OCI-LY1 (cell line): ENCODE data around the gene OR1F1.

Source experiments
- H2AFZ ChIP-seq: fragments of 200-600 bp; sonication (generic), shearing (Covaris generic); 2 replicates; pipeline ENCODE4 v1.6.0; 2014; ENCODE audit warnings: antibody characterized with exemption, mild to moderate bottlenecking, low read length
- H3F3A ChIP-seq: fragments of 200-600 bp; sonication (generic), shearing (Covaris generic); 2 replicates; pipeline ENCODE4 v1.6.0; 2014; ENCODE audit warnings: mild to moderate bottlenecking, antibody characterized with exemption, low read length, moderate library complexity; ENCODE audit not compliant: insufficient read depth
- H3K27ac ChIP-seq: fragments of 200-600 bp; sonication (generic); 2 replicates; pipeline ENCODE4 v1.5.1; 2014; ENCODE audit warnings: low read length, mixed run types, mild to moderate bottlenecking, low read depth; ENCODE audit not compliant: poor library complexity, severe bottlenecking
- H3K27me3 ChIP-seq: fragments of 200-600 bp; sonication (generic); 2 replicates; pipeline ENCODE4 v1.6.0; 2014; ENCODE audit warnings: antibody characterized with exemption, mild to moderate bottlenecking, low read length, moderate library complexity; ENCODE audit not compliant: insufficient read depth
- H3K36me3 ChIP-seq: fragments of 200-600 bp; sonication (generic); 2 replicates; pipeline ENCODE4 v1.6.1; 2014; ENCODE audit warnings: mild to moderate bottlenecking, antibody characterized with exemption, low read length, moderate library complexity, mixed read lengths; ENCODE audit not compliant: insufficient read depth
- H3K4me1 ChIP-seq: fragments of 200-600 bp; sonication (generic); 2 replicates; pipeline ENCODE4 v1.5.1; 2014; ENCODE audit warnings: mild to moderate bottlenecking, low read length, moderate library complexity; ENCODE audit not compliant: insufficient read depth, severe bottlenecking
- H3K4me2 ChIP-seq: fragments of 200-600 bp; sonication (generic), shearing (Covaris generic); 2 replicates; pipeline ENCODE4 v1.6.1; 2014; ENCODE audit warnings: low read length
- H3K4me3 ChIP-seq: fragments of 200-600 bp; sonication (generic); 2 replicates; pipeline ENCODE4 v1.5.1; 2014; ENCODE audit warnings: low read length, low read depth, mild to moderate bottlenecking, mixed read lengths; ENCODE audit not compliant: poor library complexity, severe bottlenecking
- H3K79me2 ChIP-seq: fragments of 200-600 bp; shearing (Covaris generic); 2 replicates; pipeline ENCODE4 v1.6.1; 2016; ENCODE audit warnings: mixed run types, low read length, mixed read lengths; ENCODE audit not compliant: insufficient read depth
- H3K9ac ChIP-seq: fragments of 200-600 bp; sonication (generic), shearing (Covaris generic); 2 replicates; pipeline ENCODE4 v1.6.1; 2014; ENCODE audit warnings: mild to moderate bottlenecking, low read length, mixed read lengths
- H3K9me2 ChIP-seq: fragments of 200-600 bp; sonication (generic), shearing (Covaris generic); 2 replicates; pipeline ENCODE4 v1.6.1; 2014; ENCODE audit warnings: low read depth, mild to moderate bottlenecking, low read length, mixed read lengths
- H3K9me3 ChIP-seq: fragments of 200-600 bp; shearing (Covaris generic); 2 replicates; pipeline ENCODE4 v1.6.1; 2014; ENCODE audit warnings: low read length, mixed read lengths
- H4K20me1 ChIP-seq: fragments of 200-600 bp; sonication (generic), shearing (Covaris generic); 2 replicates; pipeline ENCODE4 v1.6.0; 2016; ENCODE audit warnings: mild to moderate bottlenecking, low read length; ENCODE audit not compliant: insufficient read depth
- EZH2 ChIP-seq: fragments of 200-600 bp; sonication (generic), shearing (Covaris generic); IDR thresholded peaks from 2 replicates; pipeline ENCODE4 v1.8.0; 2017; ENCODE audit warnings: borderline replicate concordance, mixed run types, mild to moderate bottlenecking, antibody characterized with exemption, low read length, moderate library complexity, mixed read lengths
- TF ChIP-seq, protein P1 (sequence below): fragments of 200-600 bp; sonication (generic), shearing (Covaris generic); IDR thresholded peaks from 2 replicates; pipeline ENCODE4 v1.5.1; 2017; ENCODE audit warnings: mild to moderate bottlenecking, antibody characterized with exemption, low read length, moderate library complexity, mixed read lengths

Gene OR1F1

DNA sequence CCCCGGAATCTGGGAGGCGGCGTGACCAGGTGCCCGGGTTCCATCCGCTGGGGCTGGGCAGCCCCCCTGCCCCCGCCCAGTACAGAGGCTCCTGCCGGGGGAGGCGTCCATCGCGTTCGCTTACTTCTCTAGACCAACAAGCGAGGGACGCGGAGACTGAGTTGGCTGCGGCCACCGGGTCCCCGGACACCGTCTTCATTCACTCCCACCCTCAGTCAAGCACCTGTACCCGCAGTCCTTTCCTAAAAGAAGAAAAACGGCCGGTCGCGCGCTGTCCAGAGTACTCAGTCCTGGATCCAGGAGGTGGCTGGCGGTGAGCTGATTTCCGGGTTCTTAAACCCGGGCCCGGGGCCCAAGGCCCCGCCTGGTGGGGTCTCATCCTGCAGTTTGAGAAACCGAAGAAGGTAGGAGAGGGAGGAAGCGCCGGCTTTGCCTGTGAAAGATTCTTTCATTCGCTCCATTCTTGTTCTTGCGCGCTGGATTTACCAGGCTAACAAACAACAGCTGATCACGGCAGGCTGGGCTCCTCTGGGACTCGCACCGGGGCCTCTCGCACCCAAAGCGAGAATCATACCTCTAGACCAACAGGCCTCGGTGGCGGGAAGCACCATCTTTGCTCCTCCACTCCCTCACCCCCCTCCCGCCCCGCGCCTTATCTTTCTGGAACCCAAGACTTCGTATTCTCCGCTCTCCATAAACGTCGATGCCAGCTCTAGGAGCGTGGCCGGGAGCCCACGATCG, 17.4 kb upstream of the OR1F1 start:
- no peaks in the 10 kb centered on the region for H3K79me2 ChIP-seq
- peak overlapping the region; percentile 0; the same call in 1 of the 2 replicates for H3K9ac ChIP-seq

DNA sequence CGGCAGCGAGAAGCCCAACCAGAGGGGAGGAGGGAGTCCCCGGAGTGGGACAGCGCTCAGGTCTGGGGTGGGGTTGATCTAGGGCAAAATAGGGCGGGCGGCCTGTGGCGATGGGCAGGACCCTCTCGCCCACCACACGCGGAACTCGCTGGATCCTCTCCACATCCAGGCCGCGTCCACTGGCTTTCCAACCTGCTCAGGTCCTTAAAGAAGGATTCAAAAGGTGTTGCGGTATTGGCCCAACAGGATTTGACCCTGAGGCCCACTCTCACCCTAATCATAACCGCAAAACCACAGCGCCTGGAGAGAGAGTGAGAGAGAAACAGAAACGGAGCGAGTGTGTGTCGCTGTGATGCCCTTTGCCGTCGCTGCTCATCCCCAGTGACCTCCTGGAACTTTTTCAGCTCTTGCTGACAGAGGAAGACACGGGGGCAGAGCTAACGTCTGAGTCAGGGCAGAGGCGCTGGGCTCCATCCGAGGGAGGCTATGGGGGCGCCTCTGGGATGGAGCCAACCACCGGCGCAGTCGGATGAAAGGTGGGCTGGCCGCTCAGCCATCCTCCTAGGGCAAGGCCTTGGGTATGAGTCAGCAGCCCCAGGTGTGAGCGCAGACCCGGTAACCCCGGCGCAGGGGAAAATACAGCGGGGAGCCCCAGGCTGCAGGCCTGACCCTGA, 16.7 kb upstream of the OR1F1 start:
- peaks cover 6% of the 10 kb centered on the region for H3K27me3 ChIP-seq
- H3K4me1 ChIP-seq: peaks cover 34% of the 10 kb centered on the region

More for the DNA sequence above, 17.4 kb upstream of the OR1F1 start:
- H3K4me1 ChIP-seq: peaks cover 37% of the 10 kb centered on the region
- H3K9me2 ChIP-seq: no peaks in the 10 kb centered on the region
- peak overlapping the region; percentile 66 for H3K4me2 ChIP-seq
- TF ChIP-seq EZH2: no peak
- TF ChIP-seq, protein P1, sequence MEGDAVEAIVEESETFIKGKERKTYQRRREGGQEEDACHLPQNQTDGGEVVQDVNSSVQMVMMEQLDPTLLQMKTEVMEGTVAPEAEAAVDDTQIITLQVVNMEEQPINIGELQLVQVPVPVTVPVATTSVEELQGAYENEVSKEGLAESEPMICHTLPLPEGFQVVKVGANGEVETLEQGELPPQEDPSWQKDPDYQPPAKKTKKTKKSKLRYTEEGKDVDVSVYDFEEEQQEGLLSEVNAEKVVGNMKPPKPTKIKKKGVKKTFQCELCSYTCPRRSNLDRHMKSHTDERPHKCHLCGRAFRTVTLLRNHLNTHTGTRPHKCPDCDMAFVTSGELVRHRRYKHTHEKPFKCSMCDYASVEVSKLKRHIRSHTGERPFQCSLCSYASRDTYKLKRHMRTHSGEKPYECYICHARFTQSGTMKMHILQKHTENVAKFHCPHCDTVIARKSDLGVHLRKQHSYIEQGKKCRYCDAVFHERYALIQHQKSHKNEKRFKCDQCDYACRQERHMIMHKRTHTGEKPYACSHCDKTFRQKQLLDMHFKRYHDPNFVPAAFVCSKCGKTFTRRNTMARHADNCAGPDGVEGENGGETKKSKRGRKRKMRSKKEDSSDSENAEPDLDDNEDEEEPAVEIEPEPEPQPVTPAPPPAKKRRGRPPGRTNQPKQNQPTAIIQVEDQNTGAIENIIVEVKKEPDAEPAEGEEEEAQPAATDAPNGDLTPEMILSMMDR: no peak
- H3K27me3 ChIP-seq: peaks cover 6% of the 10 kb centered on the region
- no peaks in the 10 kb centered on the region for H3K36me3 ChIP-seq
- no peak overlapping the region for H2AFZ ChIP-seq
- H3K27ac ChIP-seq: no peak overlapping the region
- peak overlapping the region; percentile 48 for H3K4me3 ChIP-seq
- H4K20me1 ChIP-seq: no peaks in the 10 kb centered on the region
- no peaks in the 10 kb centered on the region for H3F3A ChIP-seq
- no peaks in the 10 kb centered on the region for H3K9me3 ChIP-seq

DNA sequence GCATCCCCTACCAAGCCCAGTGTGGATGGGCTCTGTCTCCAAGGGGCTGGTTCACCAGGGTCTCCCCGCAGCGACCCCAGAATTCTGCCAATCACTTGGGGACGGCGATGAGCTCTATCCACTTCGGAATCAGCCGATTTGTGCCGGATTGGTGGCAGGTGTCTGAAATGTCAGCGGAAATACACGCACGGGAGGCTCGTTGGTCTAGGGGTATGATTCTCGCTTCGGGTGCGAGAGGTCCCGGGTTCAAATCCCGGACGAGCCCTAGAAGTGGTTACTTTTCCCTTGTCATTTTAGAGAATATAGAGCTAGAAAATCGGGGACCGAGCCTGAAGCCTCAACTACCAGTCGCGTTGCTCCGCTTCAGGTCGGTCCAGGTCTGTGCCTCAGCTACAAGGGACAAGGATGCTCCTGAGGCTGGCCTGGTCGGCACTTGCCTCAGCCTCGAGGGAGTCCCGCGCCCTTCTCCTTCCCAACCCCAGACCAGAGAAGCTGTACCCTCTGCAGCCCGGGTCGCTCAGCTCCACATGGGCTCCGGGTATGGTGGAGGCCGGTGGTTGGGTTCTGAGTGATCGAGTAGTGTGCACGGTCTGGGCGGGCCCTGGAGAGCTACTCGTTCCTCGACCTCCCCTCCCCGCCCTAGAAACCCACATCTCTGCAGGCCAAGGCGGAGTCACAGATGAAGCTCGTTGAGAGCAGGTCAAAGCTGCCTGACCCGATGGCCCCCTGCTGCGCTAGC, 16.0 kb upstream of the OR1F1 start:
- no peak overlapping the region for H3K27ac ChIP-seq

More for the DNA sequence above, 16.7 kb upstream of the OR1F1 start:
- peak overlapping the region; percentile 66 for H3K4me2 ChIP-seq
- no peaks in the 10 kb centered on the region for H3K79me2 ChIP-seq
- H3K9me2 ChIP-seq: no peaks in the 10 kb centered on the region
- peak overlapping the region; percentile 0; the same call in 1 of the 2 replicates for H3K9ac ChIP-seq
- H4K20me1 ChIP-seq: no peaks in the 10 kb centered on the region
- H3K9me3 ChIP-seq: no peaks in the 10 kb centered on the region
- TF ChIP-seq, protein P1: no peak
- no peak for TF ChIP-seq EZH2
- H3K27ac ChIP-seq: no peak overlapping the region
- H3F3A ChIP-seq: no peaks in the 10 kb centered on the region
- H2AFZ ChIP-seq: no peak overlapping the region
- no peaks in the 10 kb centered on the region for H3K36me3 ChIP-seq
- H3K4me3 ChIP-seq: peak overlapping the region; percentile 48

More for the DNA sequence above, 16.0 kb upstream of the OR1F1 start:
- Histone ChIP-seq H3K9me2 (no peaks in the 10 kb centered on the region), H3K4me3 (peak overlapping the region; percentile 48), H3K27me3 (peaks cover 3% of the 10 kb centered on the region), H4K20me1 (no peaks in the 10 kb centered on the region), H3K9ac (no peak overlapping the region; the same call in 1 of the 2 replicates), H3K4me2 (peak overlapping the region; percentile 66), H3K36me3 (no peaks in the 10 kb centered on the region), H3F3A (no peaks in the 10 kb centered on the region), H3K79me2 (no peaks in the 10 kb centered on the region), H3K4me1 (peaks cover 34% of the 10 kb centered on the region), H3K9me3 (no peaks in the 10 kb centered on the region), H2AFZ (no peak overlapping the region)
- TF ChIP-seq, protein P1: no peak
- TF ChIP-seq EZH2: no peak
